ENCODE results near the gene EEIG1.

GRCh38 chr9:128002959-128003358 is 22.2 kb upstream of the EEIG1 start:
- TF ChIP-seq CTCF (IDR thresholded peaks at IDR 0.05; ENCODE audit: insufficient read depth, low read length): no peak
- TF ChIP-seq REST (IDR thresholded peaks at IDR 0.05; ENCODE audit: insufficient replicate concordance, low read depth): no peak

Measured in HL-60 (cell line).